ENCODE measurements around the gene GIGYF2.
A peak's percentile ranks its signal among the peaks of the same experiment; 100 is the strongest.
"Not testable (repeated sequence)": the region's sequence is repeated elsewhere in the genome, so short reads cannot be mapped to it uniquely, and the experiment has no call there.

The GIGYF2 gene

GRCh38 chr2:232689152-232689910 is 7.8 kb upstream of the GIGYF2 start:
- DNase-seq (ENCODE audit: low spot score) = no peak

DNA sequence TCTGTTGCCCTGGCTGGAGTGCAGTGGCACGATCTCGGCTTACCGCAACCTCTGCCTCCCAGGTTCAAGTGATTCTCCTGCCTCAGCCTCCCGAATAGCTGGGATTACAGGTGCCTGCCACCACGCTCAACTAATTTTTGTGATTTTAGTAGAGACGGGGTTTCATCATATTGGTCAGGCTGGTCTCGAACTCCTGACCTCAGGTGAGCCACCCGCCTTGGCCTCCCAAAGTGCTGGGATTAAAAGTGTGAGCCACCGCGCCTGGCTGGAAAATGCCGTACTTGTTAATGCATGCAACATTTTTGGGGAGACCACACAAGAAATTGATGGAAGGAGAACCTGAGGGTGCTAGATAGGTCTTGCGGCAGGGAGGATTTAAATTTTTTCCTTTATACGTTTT is 6.0 kb upstream of the GIGYF2 start:
- DNase-seq (ENCODE audit: low spot score) = not testable (repeated sequence)

DNA sequence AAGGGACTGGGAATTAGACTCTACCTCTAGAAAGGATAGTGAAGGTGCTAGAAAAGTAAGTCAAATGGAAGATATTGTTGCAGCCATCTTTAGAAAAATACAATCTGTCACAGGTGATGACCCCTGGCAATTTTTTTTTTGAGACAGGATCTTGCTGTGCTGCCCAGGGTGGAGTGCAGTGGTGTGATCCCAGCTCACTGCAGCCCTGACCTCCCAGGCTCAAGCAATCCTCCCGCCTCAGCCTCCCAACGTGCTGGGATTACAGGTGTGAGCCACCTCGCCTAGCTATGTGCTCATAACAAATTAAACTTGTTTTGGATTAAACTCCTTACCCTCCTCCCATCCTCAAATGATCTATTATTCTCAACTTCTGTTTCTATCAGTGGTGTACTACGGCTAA is 3.8 kb upstream of the GIGYF2 start:
- no peak for DNase-seq (ENCODE audit: low spot score)

DNA sequence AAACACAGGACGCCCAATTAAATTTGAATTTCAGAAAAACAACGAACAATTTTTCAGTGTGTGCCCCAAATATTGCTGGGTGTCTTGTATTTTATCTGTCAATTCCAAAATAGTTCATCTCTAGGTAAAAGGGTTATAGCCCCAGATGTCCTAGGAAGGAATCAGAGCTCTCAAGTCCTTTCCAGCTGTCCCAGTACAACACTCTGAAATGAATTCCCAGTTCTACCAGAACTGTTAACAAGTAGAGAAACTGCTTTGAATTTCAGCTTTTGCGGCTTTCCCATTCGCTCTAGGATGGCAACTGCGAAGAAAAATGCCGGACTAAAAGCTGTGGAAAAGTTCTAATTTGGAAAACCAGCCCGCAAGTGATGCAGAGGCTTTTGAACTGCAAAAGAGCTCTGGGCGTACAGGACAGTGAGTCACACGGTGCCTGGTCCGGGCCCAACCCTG is 497 bp upstream of the GIGYF2 start:
- DNase-seq (ENCODE audit: low spot score) = no peak

DNA sequence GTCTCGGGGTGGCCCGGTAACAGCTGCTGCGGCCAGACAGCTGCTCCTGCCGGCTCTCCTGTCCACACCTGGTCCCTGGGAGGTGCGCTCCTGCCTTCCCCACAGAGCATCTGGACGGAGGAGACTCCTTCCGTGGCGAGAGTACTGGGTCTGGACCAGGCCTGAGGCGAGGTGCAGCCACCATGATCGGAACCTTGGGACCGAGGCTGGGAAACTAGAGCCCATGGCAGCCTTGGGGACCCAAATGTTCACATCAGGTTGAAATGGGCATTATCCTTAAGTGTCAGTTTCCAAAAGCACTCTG is 628 bp downstream of the GIGYF2 start:
- DNase-seq (ENCODE audit: low spot score) = peak; percentile 47

DNA sequence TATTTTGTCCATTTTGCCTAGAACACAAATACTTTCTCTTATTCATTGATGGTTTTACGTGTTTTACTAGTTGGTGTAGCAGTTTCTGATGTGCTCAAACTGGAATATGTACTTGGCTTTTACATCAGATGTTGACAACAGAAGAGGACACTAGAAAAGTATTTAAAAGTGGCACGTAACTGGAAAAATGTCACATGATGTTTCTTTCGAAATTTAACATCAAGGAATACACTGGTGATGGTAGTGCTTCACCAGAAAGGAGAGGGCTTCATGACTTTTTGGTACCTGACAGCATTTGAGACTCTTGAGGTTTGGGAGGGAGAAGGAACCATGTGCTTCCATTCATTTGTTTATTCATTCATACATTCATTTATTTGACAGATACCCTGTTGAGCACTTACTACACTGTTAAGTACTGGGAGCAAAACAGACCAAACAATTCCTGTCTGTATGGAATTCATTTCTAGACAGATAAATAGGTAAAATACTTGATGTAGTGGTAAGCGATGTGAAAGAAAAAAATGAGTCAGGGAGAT is 1.5 kb downstream of the GIGYF2 start:
- DNase-seq (ENCODE audit: low spot score) = no peak

DNA sequence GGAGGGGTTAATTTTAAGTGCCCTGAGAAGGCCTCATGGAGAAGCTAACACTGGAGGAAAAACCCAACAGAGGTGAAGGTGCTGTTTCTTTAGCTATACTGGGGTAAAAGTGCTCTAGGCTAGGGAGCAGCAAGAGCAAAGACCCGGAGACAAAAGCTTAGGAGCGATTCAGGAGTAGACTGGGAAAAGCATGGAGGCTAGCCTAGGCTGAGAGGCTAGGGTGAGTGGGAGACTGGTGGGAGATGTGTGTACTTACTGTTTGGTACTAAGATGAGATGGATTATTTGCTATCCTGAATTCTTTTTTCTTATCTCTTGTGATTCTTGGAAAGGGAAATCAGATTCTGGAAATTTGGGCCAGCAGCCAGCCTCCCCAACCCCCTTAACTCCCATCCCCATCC is 2.0 kb downstream of the GIGYF2 start:
- no peak for DNase-seq (ENCODE audit: low spot score)

DNA sequence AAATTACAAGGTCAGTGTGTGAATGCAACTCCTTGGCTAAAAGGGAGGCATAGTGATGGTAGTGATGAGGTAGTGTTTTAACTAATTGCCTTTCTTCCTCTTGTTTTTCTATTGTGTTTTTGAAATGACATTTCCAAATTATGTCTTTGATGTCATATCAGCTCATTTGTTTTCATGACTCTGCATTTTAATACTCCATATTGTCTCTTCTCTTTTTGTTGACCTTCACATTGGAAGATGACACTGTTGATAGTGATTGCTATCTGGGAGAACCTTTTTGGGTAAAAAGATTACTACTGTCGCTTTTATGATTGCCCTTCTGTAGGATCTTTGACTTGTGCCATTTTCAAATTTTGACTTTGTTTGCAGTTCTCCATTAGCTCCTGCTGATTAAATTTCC is 3.0 kb downstream of the GIGYF2 start:
- no peak for DNase-seq (ENCODE audit: low spot score)

DNA sequence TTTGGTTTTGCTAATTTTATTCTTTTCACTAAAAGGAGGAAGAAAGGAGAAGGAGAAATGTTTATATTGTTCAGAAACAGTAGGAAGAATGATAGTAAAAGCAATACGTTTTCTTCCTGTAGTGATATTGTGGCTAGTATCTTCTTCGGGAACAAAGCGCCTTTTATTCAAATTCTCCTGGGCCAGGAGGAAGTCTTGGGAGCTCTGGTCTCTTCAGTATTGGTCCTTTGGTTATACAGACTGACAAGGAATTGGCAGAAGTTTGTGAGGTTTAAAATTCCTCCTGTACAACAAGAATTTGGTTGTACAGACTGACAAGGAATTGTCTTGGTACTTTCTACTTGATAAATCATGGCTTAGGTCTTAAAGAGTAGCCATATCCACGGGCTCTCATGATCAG is 9.9 kb downstream of the GIGYF2 start:
- no peak for DNase-seq (ENCODE audit: low spot score)

DNA sequence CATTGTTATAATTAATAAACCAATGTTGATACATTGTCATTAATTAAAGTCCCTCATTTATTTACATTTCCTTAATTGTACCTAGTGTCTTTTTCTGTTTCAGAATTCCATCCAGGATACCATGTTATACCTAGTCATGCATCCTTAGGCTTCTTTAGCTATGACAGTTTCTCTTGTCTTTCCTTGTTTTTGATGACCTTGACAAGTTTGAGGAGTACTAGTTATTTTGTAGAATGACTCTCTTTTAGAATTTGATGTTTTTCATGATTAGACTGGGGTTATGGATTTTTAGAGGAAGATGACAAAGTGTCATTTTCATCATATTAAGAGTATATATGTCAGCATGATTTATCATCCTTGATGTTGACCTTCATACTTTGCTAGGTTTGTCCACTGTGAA is 16.4 kb downstream of the GIGYF2 start:
- DNase-seq (ENCODE audit: low spot score) = no peak

DNA sequence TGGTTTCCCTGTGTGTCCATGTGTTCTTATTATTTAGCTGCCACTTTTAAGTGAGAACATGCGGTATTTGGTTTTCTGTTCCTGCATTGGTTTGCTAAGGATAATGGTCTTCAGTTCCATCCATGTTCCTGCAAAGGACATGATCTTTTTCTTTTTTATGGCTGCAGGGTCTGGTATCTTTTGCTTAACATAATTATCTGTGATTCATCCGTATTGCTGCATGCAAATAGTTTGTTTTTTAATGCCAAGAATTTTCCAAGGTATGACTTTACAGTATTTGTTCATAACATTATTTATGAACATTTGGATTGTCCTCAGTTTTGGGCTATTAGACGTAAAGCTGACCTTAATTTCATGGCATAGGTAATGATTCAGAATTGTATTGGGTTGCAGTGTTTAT is 17.8 kb downstream of the GIGYF2 start:
- DNase-seq (ENCODE audit: low spot score) = no peak

- DNase-seq (ENCODE audit: low spot score) = not testable (repeated sequence)
Observed at GRCh38 chr2:232720056-232720455, 22.9 kb downstream of the GIGYF2 start.

GRCh38 chr2:232721261-232721660 is 24.1 kb downstream of the GIGYF2 start:
- DNase-seq (ENCODE audit: low spot score) = no peak

- no peak for DNase-seq (ENCODE audit: low spot score)
Observed at GRCh38 chr2:232721882-232722281, 24.8 kb downstream of the GIGYF2 start.

- no peak for DNase-seq (ENCODE audit: low spot score)
Observed at GRCh38 chr2:232723027-232723426, 25.9 kb downstream of the GIGYF2 start.

- DNase-seq (ENCODE audit: low spot score) = no peak
Observed at GRCh38 chr2:232728785-232729184, 31.7 kb downstream of the GIGYF2 start.

- DNase-seq (ENCODE audit: low spot score) = no peak
Observed at GRCh38 chr2:232731470-232731869, 34.3 kb downstream of the GIGYF2 start.

- DNase-seq (ENCODE audit: low spot score) = no peak
Observed at GRCh38 chr2:232741294-232741693, 44.2 kb downstream of the GIGYF2 start.

GRCh38 chr2:232741972-232742371 is 44.8 kb downstream of the GIGYF2 start:
- DNase-seq (ENCODE audit: low spot score) = no peak

- DNase-seq (ENCODE audit: low spot score) = no peak
Observed at GRCh38 chr2:232744963-232745362, 47.8 kb downstream of the GIGYF2 start.

- no peak for DNase-seq (ENCODE audit: low spot score)
Observed at GRCh38 chr2:232748038-232748437, 50.9 kb downstream of the GIGYF2 start.

- no peak for DNase-seq (ENCODE audit: low spot score)
Observed at GRCh38 chr2:232749331-232749730, 52.2 kb downstream of the GIGYF2 start.

GRCh38 chr2:232750135-232750671 is 53.1 kb downstream of the GIGYF2 start:
- no peak for DNase-seq (ENCODE audit: low spot score)

- no peak for DNase-seq (ENCODE audit: low spot score)
Observed at GRCh38 chr2:232757905-232758304, 60.8 kb downstream of the GIGYF2 start.

Measured in hematopoietic multipotent progenitor cell treated with erythropoietin and hydrocortisone succinate and interleukin-3 and kit ligand, for 15 days (in vitro differentiated cells).